Astrocyte (in vitro differentiated cells and primary cell): Measurements from ENCODE around the gene C11orf42. TPM values are rescaled to one million over a fixed set of nuclear protein-coding genes. Genes with fewer than 3 reads are reported as not detected.

Experiments
- DNase-seq: peaks from one replicate; pipeline ENCODE4 v3.0.0-alpha.2; 2010; ENCODE audit warnings: low read depth
- FAIRE-seq: peaks from 2 replicates; lab custom pipeline; 2011; peaks lifted over from hg19 to GRCh38; lab: Jason Lieb, UNC
- H2AFZ ChIP-seq: 2 replicates; pipeline ENCODE4 v1.6.0; 2012; ENCODE audit warnings: low read depth, low read length, inconsistent platforms
- H3K27ac ChIP-seq: 2 replicates; pipeline ENCODE4 v1.5.1; 2011; ENCODE audit warnings: low read depth, low read length, inconsistent platforms
- H3K27me3 ChIP-seq: 2 replicates; pipeline ENCODE4 v1.6.0; 2011; ENCODE audit warnings: low read length, inconsistent platforms; ENCODE audit not compliant: insufficient read depth
- H3K36me3 ChIP-seq: 2 replicates; pipeline ENCODE4 v1.5.1; 2011; ENCODE audit warnings: low read length, inconsistent platforms; ENCODE audit not compliant: insufficient read depth
- H3K4me1 ChIP-seq: 2 replicates; pipeline ENCODE4 v1.5.1; 2011; ENCODE audit warnings: low read length, inconsistent platforms; ENCODE audit not compliant: insufficient read depth
- H3K4me2 ChIP-seq: 2 replicates; pipeline ENCODE4 v1.6.0; 2012; ENCODE audit warnings: low read length, inconsistent platforms
- H3K4me3 ChIP-seq: 2 replicates; pipeline ENCODE4 v1.5.1; 2011; ENCODE audit warnings: low read depth, mild to moderate bottlenecking, low read length, inconsistent platforms; ENCODE audit not compliant: insufficient read depth
- H3K79me2 ChIP-seq: 2 replicates; pipeline ENCODE4 v1.6.0; 2012; ENCODE audit warnings: mild to moderate bottlenecking, low read length, inconsistent platforms; ENCODE audit not compliant: insufficient read depth
- H3K9ac ChIP-seq: 2 replicates; pipeline ENCODE4 v1.6.0; 2012; ENCODE audit warnings: mild to moderate bottlenecking, low read length, inconsistent platforms
- H3K9me3 ChIP-seq: 2 replicates; pipeline ENCODE4 v1.5.1; 2012; ENCODE audit warnings: low read depth, mild to moderate bottlenecking, low read length, inconsistent platforms; ENCODE audit not compliant: insufficient read depth
- H4K20me1 ChIP-seq: 2 replicates; pipeline ENCODE4 v1.6.0; 2012; ENCODE audit warnings: low read length, inconsistent platforms; ENCODE audit not compliant: insufficient read depth
- H3K27ac Mint-ChIP-seq: one replicate; pipeline ENCODE4 v1.8.0; 2021; ENCODE audit warnings: mild to moderate bottlenecking, mixed read lengths; ENCODE audit not compliant: unreplicated experiment
- H3K27me3 Mint-ChIP-seq: one replicate; pipeline ENCODE4 v1.8.0; 2021; ENCODE audit warnings: low read depth, mixed read lengths; ENCODE audit not compliant: unreplicated experiment
- H3K36me3 Mint-ChIP-seq: one replicate; pipeline ENCODE4 v1.8.0; 2021; ENCODE audit warnings: low read depth, mixed read lengths; ENCODE audit not compliant: unreplicated experiment
- H3K4me1 Mint-ChIP-seq: one replicate; pipeline ENCODE4 v1.8.0; 2021; ENCODE audit warnings: low read depth, mixed read lengths; ENCODE audit not compliant: unreplicated experiment
- H3K4me3 Mint-ChIP-seq: one replicate; pipeline ENCODE4 v1.8.0; 2021; ENCODE audit warnings: mild to moderate bottlenecking, moderate library complexity, mixed read lengths; ENCODE audit not compliant: unreplicated experiment
- H3K9me3 Mint-ChIP-seq: one replicate; pipeline ENCODE4 v1.8.0; 2021; ENCODE audit warnings: mild to moderate bottlenecking, mixed read lengths; ENCODE audit not compliant: unreplicated experiment
- EZH2 ChIP-seq: IDR thresholded peaks from 2 replicates; pipeline ENCODE4 v1.6.1; 2012; ENCODE audit warnings: mild to moderate bottlenecking, low read length, inconsistent platforms; ENCODE audit not compliant: insufficient read depth
- total RNA-seq: library from RNA; stranded (reverse); gene quantifications from 2 replicates; pipeline ENCODE4 v1.2.1, GENCODE V29; 2021
- TF ChIP-seq, protein P1 (sequence below): IDR thresholded peaks from 2 replicates; pipeline ENCODE4 v1.5.1; 2011; ENCODE audit warnings: low read depth, mild to moderate bottlenecking, inconsistent platforms, low read length, moderate library complexity; ENCODE audit not compliant: insufficient read depth

The C11orf42 gene
- total RNA-seq, 1 donor from 2014 or later = not detected

DNA sequence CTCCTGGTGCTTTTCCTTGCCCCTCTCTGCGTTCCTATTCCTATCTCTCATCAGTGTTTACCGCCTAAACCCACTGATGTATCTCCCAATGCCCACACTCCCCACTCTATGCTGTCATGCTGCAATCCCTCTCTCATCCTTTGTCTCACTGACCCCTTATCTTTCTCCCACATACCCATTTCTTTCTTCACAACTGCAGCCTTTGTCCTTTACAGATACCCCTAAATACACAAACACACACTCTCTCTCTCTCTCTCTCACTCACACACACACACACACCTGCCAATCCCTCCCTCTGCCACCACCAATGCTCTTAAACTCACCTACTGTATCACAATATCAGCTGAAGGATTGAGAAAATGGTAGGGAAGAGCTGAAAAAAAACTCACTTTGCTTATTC lies 29.9 kb upstream of the C11orf42 start:
- Histone ChIP-seq H3K4me1 (no peaks in the 10 kb centered on the region), H2AFZ (no peak overlapping the region), H3K9ac (no peak overlapping the region), H3K36me3 (no peaks in the 10 kb centered on the region), H3K27me3 (no peaks in the 10 kb centered on the region), H3K9me3 (no peaks in the 10 kb centered on the region), H3K4me3 (no peak overlapping the region), H4K20me1 (no peaks in the 10 kb centered on the region), H3K27ac (no peak overlapping the region), H3K79me2 (no peaks in the 10 kb centered on the region), H3K4me2 (no peak overlapping the region)
- Mint-ChIP-seq H3K27me3 (no peaks in the 10 kb centered on the region), H3K27ac (no peak overlapping the region), H3K4me3 (no peak overlapping the region), H3K9me3 (peaks cover 2% of the 10 kb centered on the region), H3K4me1 (no peaks in the 10 kb centered on the region), H3K36me3 (no peaks in the 10 kb centered on the region)
- FAIRE-seq = no peak
- DNase-seq = no peak
- TF ChIP-seq, protein P1, sequence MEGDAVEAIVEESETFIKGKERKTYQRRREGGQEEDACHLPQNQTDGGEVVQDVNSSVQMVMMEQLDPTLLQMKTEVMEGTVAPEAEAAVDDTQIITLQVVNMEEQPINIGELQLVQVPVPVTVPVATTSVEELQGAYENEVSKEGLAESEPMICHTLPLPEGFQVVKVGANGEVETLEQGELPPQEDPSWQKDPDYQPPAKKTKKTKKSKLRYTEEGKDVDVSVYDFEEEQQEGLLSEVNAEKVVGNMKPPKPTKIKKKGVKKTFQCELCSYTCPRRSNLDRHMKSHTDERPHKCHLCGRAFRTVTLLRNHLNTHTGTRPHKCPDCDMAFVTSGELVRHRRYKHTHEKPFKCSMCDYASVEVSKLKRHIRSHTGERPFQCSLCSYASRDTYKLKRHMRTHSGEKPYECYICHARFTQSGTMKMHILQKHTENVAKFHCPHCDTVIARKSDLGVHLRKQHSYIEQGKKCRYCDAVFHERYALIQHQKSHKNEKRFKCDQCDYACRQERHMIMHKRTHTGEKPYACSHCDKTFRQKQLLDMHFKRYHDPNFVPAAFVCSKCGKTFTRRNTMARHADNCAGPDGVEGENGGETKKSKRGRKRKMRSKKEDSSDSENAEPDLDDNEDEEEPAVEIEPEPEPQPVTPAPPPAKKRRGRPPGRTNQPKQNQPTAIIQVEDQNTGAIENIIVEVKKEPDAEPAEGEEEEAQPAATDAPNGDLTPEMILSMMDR = no peak
- TF ChIP-seq EZH2 = no peak

DNA sequence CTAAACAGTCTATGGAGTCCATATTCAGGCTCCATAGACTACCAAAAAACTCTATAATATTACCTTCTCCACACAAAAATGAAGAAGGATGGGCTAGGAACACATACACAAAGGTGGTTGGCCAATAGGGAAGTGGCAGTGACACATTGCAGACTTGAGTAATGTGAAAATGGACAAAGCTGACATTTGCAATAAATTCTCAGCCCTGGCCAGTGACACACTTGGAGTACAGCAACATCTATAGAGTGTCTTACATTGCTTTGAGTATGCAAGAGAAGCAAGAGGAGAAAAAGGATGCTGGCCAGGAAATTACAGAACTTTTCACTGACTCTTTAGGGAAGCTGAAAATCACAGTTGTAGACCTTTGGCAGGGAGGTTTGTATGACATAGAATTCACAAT lies 13.6 kb upstream of the C11orf42 start:
- TF ChIP-seq, protein P1 = no peak
- no peak for TF ChIP-seq EZH2
- Mint-ChIP-seq H3K9me3 (peaks cover 2% of the 10 kb centered on the region), H3K4me1 (peaks cover 8% of the 10 kb centered on the region), H3K27me3 (peaks cover 3% of the 10 kb centered on the region), H3K4me3 (no peak overlapping the region), H3K36me3 (no peaks in the 10 kb centered on the region), H3K27ac (no peak overlapping the region)
- DNase-seq = no peak
- no peak overlapping the region for H3K4me3 ChIP-seq
- H3K27me3 ChIP-seq = no peaks in the 10 kb centered on the region
- no peak overlapping the region for H3K27ac ChIP-seq
- no peaks in the 10 kb centered on the region for H3K4me1 ChIP-seq
- H3K9ac ChIP-seq = no peak overlapping the region
- no peaks in the 10 kb centered on the region for H3K36me3 ChIP-seq
- H3K9me3 ChIP-seq = no peaks in the 10 kb centered on the region
- no peak overlapping the region for H2AFZ ChIP-seq
- H4K20me1 ChIP-seq = no peaks in the 10 kb centered on the region
- no peak for FAIRE-seq
- no peak overlapping the region for H3K4me2 ChIP-seq
- no peaks in the 10 kb centered on the region for H3K79me2 ChIP-seq

DNA sequence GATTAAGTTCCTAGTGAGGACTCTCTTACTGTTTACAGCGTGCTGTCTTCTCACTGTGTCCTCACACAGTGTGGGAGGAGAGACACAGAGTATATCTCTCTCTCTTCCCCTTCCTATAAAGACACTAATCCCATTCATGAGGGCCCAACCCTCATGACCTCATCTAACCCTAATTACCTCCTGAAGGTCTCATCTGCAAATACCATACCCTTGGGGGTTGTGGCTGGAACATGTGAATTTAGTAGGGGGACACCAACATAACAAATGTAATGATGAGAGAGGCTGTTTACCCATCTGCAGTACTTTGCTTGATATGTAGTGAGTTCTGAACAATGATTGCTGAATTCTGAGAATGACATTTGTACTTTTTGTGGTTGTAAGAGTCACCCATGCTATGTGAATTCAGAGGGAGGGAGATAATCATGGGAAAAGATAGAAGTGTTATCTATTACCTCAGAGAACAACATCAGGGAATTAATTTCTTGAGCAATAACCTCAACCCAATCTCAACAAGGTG lies 11.2 kb upstream of the C11orf42 start:
- TF ChIP-seq EZH2 = no peak
- TF ChIP-seq, protein P1 = no peak

More for the DNA sequence above, 11.2 kb upstream of the C11orf42 start:
- Histone ChIP-seq H3K9ac (no peak overlapping the region), H3K27me3 (no peaks in the 10 kb centered on the region), H3K4me2 (no peak overlapping the region), H3K27ac (no peak overlapping the region), H3K79me2 (no peaks in the 10 kb centered on the region), H4K20me1 (no peaks in the 10 kb centered on the region), H3K4me3 (no peak overlapping the region), H3K9me3 (no peaks in the 10 kb centered on the region), H2AFZ (no peak overlapping the region), H3K36me3 (no peaks in the 10 kb centered on the region), H3K4me1 (no peaks in the 10 kb centered on the region)
- peaks cover 18% of the 10 kb centered on the region for H3K4me1 Mint-ChIP-seq
- no peaks in the 10 kb centered on the region for H3K36me3 Mint-ChIP-seq
- H3K27ac Mint-ChIP-seq = no peak overlapping the region
- H3K9me3 Mint-ChIP-seq = peaks cover 2% of the 10 kb centered on the region
- FAIRE-seq = no peak
- H3K27me3 Mint-ChIP-seq = peaks cover 3% of the 10 kb centered on the region
- DNase-seq = no peak
- no peak overlapping the region for H3K4me3 Mint-ChIP-seq
